ACC112 (cell line): Measurements from ENCODE around the gene SLC22A17.
"Not testable (repeated sequence)": the region's sequence is repeated elsewhere in the genome, so short reads cannot be mapped to it uniquely, and the experiment has no call there.

Experiments
- H2AFZ ChIP-seq: fragments of 200-600 bp; sonication (generic); one replicate; pipeline ENCODE4 v1.6.0; 2017; ENCODE audit warnings: antibody characterized with exemption, low read length; ENCODE audit not compliant: unreplicated experiment
- H3K27ac ChIP-seq: fragments of 200-600 bp; sonication (generic); 2 replicates; pipeline ENCODE4 v1.5.1; 2014; ENCODE audit warnings: low read depth, mild to moderate bottlenecking, antibody characterized with exemption, low read length, moderate library complexity
- H3K27me3 ChIP-seq: fragments of 200-600 bp; sonication (generic); 2 replicates; pipeline ENCODE4 v1.6.1; 2014; ENCODE audit warnings: mild to moderate bottlenecking, antibody characterized with exemption, low read length, moderate library complexity, mixed read lengths; ENCODE audit not compliant: insufficient read depth
- H3K36me3 ChIP-seq: fragments of 200-600 bp; sonication (generic); 2 replicates; pipeline ENCODE4 v1.6.1; 2016; ENCODE audit warnings: mild to moderate bottlenecking, antibody characterized with exemption, low read length, moderate library complexity, mixed read lengths; ENCODE audit not compliant: insufficient read depth
- H3K4me1 ChIP-seq: fragments of 200-600 bp; sonication (generic); one replicate; pipeline ENCODE4 v1.6.1; 2016; ENCODE audit warnings: low read length, mixed read lengths; ENCODE audit not compliant: insufficient read depth, unreplicated experiment, control insufficient read depth
- H3K4me3 ChIP-seq: fragments of 200-600 bp; sonication (generic); 2 replicates; pipeline ENCODE4 v1.5.1; 2014; ENCODE audit warnings: mild to moderate bottlenecking, low read depth, low read length
- H3K79me2 ChIP-seq: fragments of 200-600 bp; sonication (generic); one replicate; pipeline ENCODE4 v1.6.0; 2016; ENCODE audit warnings: low read length; ENCODE audit not compliant: control insufficient read depth, unreplicated experiment, insufficient read depth

The SLC22A17 gene

DNA sequence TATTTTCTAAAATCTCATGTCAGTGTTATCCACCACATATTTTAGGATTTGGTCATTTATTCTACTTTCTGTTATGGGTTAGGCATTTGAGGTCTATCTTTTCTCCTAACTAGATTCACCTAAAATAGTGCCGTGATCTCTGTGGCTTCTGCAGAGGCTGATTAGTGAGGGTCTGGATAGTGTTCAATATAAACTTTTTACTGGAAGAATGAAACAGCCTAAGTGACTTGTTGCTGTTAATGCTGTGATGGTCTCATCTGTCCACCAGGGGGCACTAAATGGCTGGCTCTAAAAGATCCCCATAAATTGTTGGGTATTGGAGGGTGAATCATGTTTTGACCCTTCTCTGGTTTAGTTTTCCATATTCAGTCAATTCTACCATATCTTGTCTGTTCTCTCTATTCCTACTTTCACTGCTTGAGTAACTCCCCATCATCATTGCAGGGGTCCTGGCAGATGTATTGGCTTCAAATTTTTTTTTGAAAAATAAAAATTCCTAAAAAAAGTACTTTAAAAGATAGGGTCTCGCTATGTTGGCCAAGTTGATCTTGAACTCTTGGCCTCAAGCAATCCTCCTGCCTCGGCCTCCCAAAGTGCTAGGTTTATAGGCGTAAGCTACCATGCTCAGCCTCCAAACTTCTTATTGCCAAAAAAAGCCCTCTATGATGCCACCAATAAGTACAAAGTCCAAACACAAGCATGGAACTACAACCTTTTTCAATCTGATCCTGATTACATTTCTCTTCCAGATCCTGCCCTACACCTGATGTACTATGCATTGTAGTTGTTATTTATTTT, 24.5 kb downstream of the SLC22A17 start:
- Histone ChIP-seq H3K4me1 (peaks cover 4% of the 10 kb centered on the region), H3K79me2 (peaks cover 15% of the 10 kb centered on the region), H2AFZ (no peak overlapping the region), H3K27me3 (peaks cover under 1% of the 10 kb centered on the region; the same call in 1 of the 2 replicates), H3K4me3 (no peak overlapping the region), H3K36me3 (peaks cover 11% of the 10 kb centered on the region; the same call in 1 of the 2 replicates), H3K27ac (no peak overlapping the region)

DNA sequence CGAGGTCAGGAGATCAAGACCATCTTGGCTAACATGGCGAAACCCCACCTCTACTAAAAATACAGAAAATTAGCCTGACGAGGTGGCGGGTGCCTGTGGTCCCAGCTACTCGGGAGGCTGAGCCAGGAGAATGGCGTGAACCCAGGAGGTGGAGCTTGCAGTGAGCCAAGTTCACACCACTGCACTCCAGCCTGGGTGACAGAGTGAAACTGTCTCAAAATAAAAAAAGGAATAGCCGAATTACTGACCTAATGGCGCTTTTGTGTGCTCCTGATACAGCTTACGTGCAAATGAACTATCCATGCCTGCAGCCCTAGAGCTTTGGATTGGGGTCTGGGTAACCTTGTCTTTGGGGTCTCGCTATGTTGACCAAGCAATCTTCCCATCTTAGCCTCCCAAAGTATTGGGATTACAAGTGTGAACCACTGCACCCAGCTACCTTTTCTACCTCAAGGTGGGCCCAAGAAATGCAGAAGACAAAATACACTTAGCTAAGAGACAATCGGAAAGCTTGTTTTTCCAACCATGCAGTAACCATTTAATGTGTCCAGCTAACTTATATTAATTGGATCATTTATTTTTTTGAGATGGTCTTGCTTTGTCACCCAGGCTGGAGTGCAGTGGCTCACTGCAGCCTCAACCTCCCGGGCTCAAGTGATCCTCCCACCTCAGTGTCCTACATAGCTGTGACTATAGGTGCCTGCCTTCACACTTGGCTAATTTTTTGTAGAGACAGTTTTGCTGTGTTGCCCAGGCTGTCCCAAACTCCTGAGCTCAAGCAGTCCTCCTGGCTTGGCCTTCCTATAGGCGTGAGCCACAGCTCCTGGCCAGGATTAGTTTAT, 26.0 kb downstream of the SLC22A17 start:
- Histone ChIP-seq H3K79me2 (peaks cover 29% of the 10 kb centered on the region), H3K36me3 (peaks cover 11% of the 10 kb centered on the region; the same call in 1 of the 2 replicates), H3K27ac (no peak overlapping the region), H3K27me3 (no peaks in the 10 kb centered on the region), H2AFZ (no peak overlapping the region), H3K4me3 (no peak overlapping the region), H3K4me1 (peaks cover 8% of the 10 kb centered on the region)

DNA sequence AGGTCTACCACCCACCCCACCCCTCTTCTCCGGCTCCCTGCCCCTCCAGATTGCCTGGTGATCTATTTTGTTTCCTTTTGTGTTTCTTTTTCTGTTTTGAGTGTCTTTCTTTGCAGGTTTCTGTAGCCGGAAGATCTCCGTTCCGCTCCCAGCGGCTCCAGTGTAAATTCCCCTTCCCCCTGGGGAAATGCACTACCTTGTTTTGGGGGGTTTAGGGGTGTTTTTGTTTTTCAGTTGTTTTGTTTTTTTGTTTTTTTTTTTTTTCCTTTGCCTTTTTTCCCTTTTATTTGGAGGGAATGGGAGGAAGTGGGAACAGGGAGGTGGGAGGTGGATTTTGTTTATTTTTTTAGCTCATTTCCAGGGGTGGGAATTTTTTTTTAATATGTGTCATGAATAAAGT, 26.9 kb downstream of the SLC22A17 start:
- H2AFZ ChIP-seq, H3K4me1 ChIP-seq, H3K27ac ChIP-seq, H3K27me3 ChIP-seq, H3K4me3 ChIP-seq: not testable (repeated sequence)
- Histone ChIP-seq H3K36me3 (peaks cover 12% of the 10 kb centered on the region; the same call in 1 of the 2 replicates), H3K79me2 (peaks cover 29% of the 10 kb centered on the region)

GRCh38 chr14:23324993-23325392, 27.7 kb downstream of the SLC22A17 start:
- Histone ChIP-seq H3K4me1 (peaks cover 14% of the 10 kb centered on the region), H3K27ac (no peak overlapping the region), H3K27me3 (no peaks in the 10 kb centered on the region), H3K79me2 (peaks cover 29% of the 10 kb centered on the region), H3K4me3 (no peak overlapping the region), H2AFZ (no peak overlapping the region), H3K36me3 (peaks cover 20% of the 10 kb centered on the region; the same call in 1 of the 2 replicates)

- H3K36me3 ChIP-seq = peaks cover 25% of the 10 kb centered on the region
- no peak overlapping the region for H3K27ac ChIP-seq
- peaks cover 14% of the 10 kb centered on the region for H3K4me1 ChIP-seq
- H3K4me3 ChIP-seq = no peak overlapping the region
- no peaks in the 10 kb centered on the region for H3K27me3 ChIP-seq
- H2AFZ ChIP-seq = no peak overlapping the region
- H3K79me2 ChIP-seq = peaks cover 29% of the 10 kb centered on the region
Observed at GRCh38 chr14:23324455-23324846, 28.2 kb downstream of the SLC22A17 start.

DNA sequence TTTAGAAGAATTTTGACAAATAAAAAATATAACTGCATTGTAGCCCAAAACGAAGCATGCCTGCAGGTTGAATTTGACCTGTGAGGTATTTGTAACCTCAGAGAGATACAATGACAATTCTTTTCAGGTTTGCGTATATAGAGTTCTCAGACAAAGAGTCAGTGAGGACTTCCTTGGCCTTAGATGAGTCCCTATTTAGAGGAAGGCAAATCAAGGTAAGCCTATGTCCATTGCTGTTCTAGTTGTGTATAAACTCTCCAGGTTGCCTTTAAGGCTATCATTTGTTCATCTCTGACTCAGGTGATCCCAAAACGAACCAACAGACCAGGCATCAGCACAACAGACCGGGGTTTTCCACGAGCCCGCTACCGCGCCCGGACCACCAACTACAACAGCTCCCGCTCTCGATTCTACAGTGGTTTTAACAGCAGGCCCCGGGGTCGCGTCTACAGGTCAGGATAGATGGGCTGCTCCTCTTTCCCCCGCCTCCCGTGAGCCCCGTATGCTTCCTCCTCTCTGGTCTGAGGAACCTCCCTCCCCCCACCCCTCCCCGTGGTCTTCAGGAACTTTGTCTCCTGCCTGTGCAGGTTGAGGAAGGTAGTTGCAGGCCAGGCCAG, 28.7 kb downstream of the SLC22A17 start:
- no peak overlapping the region for H3K27ac ChIP-seq
- no peaks in the 10 kb centered on the region for H3K27me3 ChIP-seq
- peaks cover 14% of the 10 kb centered on the region for H3K4me1 ChIP-seq
- H3K4me3 ChIP-seq = no peak overlapping the region; the same call in 1 of the 2 replicates
- peaks cover 28% of the 10 kb centered on the region for H3K36me3 ChIP-seq
- H3K79me2 ChIP-seq = peaks cover 29% of the 10 kb centered on the region
- H2AFZ ChIP-seq = no peak overlapping the region

DNA sequence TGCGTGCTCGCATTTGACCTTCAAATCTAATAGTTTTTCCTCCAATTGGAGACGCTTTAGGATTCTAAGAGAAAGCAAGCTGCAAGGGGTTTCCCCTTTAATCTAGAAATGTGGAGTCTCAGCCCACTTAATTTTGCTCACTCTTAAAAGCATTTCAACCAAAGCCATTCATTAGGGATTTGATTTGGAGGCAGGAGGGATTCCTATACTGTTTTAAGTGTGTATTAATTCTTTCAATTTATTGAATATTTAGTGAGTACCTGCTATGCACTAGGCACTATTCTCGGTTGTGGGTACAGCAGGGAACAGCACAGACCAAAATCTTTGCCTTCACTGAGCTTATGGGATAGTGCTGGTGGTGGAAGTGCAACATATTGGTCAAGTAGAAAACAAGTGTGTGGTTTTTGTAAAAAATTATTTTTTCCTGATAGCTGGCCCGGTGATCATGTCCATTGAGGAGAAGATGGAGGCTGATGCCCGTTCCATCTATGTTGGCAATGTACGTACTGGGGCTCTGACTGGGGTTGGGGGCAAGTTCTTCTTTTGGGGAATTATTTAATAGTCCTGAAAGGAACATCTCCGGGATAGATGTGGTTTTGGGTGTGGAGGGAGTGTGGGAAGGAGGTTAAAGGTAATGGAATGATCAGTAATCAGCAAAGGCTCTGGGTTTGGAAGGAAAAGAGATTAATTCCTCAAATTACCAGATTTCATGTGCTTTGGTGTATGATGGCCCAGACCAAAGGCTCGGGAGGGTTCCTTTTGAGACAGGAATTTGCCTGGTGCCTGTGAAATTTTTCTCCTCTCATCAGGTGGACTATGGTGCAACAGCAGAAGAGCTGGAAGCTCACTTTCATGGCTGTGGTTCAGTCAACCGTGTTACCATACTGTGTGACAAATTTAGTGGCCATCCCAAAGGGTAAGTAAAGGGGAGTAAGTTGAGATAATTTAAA, 29.8 kb downstream of the SLC22A17 start:
- peak overlapping the region; percentile 91 for H3K4me3 ChIP-seq
- H3K4me1 ChIP-seq = peaks cover 14% of the 10 kb centered on the region
- H3K27ac ChIP-seq = peak overlapping the region; percentile 90
- H3K27me3 ChIP-seq = no peaks in the 10 kb centered on the region
- peaks cover 29% of the 10 kb centered on the region for H3K79me2 ChIP-seq
- no peak overlapping the region for H2AFZ ChIP-seq
- peaks cover 28% of the 10 kb centered on the region for H3K36me3 ChIP-seq

- Histone ChIP-seq H3K27ac (peak overlapping the region; percentile 90), H3K4me1 (peaks cover 14% of the 10 kb centered on the region), H3K36me3 (peaks cover 37% of the 10 kb centered on the region), H3K27me3 (no peaks in the 10 kb centered on the region), H3K4me3 (peak overlapping the region; percentile 91), H2AFZ (no peak overlapping the region), H3K79me2 (peaks cover 33% of the 10 kb centered on the region)
Observed at GRCh38 chr14:23321572-23322547, 30.8 kb downstream of the SLC22A17 start.
